GM12892 (cell line): ENCODE results near the gene ULBP3.
"Not testable (repeated sequence)": the region's sequence is repeated elsewhere in the genome, so short reads cannot be mapped to it uniquely, and the experiment has no call there.

Source experiments
- POLR2A ChIP-seq: IDR thresholded peaks from 2 replicates; pipeline ENCODE4 v1.6.1; 2011; ENCODE audit warnings: low read depth, low read length, control low read depth
- POLR2AphosphoS5 ChIP-seq: IDR thresholded peaks from 2 replicates; pipeline ENCODE4 v1.6.1; 2011; ENCODE audit warnings: low read depth, low read length, control low read depth
- TAF1 ChIP-seq: IDR thresholded peaks from 2 replicates; pipeline ENCODE4 v1.6.1; 2011; ENCODE audit warnings: low read depth, mild to moderate bottlenecking, control low read depth, low read length, borderline replicate concordance

- TF ChIP-seq POLR2A, POLR2AphosphoS5, TAF1: not testable (repeated sequence)
These were observed 53.5 kb downstream of the ULBP3 start for GRCh38 chr6:150015281-150016001.
